Cardiac atrium fibroblast (primary cell): ENCODE results near the gene DELE1. TPM values are rescaled to one million over a fixed set of nuclear protein-coding genes. Genes with fewer than 3 reads are reported as not detected.

ENCODE experiments used
- total RNA-seq: library from RNA; depleted of rRNA; stranded (reverse); fragments of >200 nt; gene quantifications from 2 replicates; pipeline ENCODE4 v1.2.3, GENCODE V29; 2015

The DELE1 gene
- total RNA-seq, result 46.5 and 66.8 TPM in 2 replicates

GRCh38 chr5:141923448-141924313 is at the start of gene DELE1:
Gene DELE1 (plus strand): TSS chr5:141923871. CDS start chr5:141923942, 71 bp downstream.

GRCh38 chr5:141878186-141878710 is 45.4 kb upstream of the DELE1 start, which contains the start of gene PCDH1:
Gene PCDH1 (minus strand): TSS chr5:141878410. CDS start chr5:141878262, 148 bp downstream.

DNA sequence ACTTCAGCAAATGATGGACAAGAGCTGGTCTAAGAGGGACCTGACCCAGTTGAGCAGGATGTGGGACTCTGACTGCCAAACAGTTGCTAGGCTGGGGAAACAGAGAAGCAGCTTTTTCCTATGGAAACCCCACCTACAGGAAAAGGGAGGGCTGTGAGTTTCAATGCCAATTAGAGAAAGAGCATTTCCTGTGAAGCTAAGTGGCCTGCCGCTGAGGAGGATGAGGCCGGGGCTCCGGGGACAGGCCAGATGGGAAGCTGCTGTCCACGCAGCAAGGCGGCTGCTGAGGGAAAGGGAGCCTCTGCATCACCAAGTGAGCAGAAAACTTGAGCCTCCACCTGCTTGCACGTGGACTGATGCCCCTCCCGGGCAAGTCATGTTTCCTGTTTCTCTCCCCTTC is 34.4 kb downstream of the DELE1 start, which contains the start of gene PCDH12:
Gene PCDH12 (minus strand): TSS at position 90 of the 400 bp plus-strand sequence. CDS start 351 bp downstream, outside the sequence.

GRCh38 chr5:141968914-141969608 is 45.4 kb downstream of the DELE1 start, which contains the start of gene RNF14:
Gene RNF14 (plus strand): TSS chr5:141969105. CDS start chr5:141973589, 4,484 bp downstream.

Other genes with a start within 250 kb of the DELE1 start
- gene ARAP3, start 241.6 kb upstream of the DELE1 start, total RNA-seq, result 6.9 and 7.1 TPM in 2 replicates
- gene PCDH1, start 45.5 kb upstream of the DELE1 start, total RNA-seq, result 14.8 and 18.3 TPM in 2 replicates
- 4.3 and 9.2 TPM in 2 replicates for gene PCDH12, start 34.3 kb downstream of the DELE1 start, total RNA-seq
- 46.2 and 49.4 TPM in 2 replicates for gene RNF14, start 45.2 kb downstream of the DELE1 start, total RNA-seq
- 29.2 and 52.2 TPM in 2 replicates for gene GNPDA1, start 89.2 kb downstream of the DELE1 start, total RNA-seq
- gene NDFIP1, start 184.9 kb downstream of the DELE1 start, total RNA-seq, result 64.3 and 68.2 TPM in 2 replicates